WTC11 (cell line): Measurements from ENCODE around the gene MAPK14. TPM values are rescaled to one million over a fixed set of nuclear protein-coding genes. Genes with fewer than 3 reads are reported as not detected.

Experiments used
- CREM ChIP-seq: sonication (generic); formaldehyde crosslinking; IDR thresholded peaks from 2 replicates; pipeline ENCODE4 v1.8.1; 2022; ENCODE audit warnings: mild to moderate bottlenecking, missing genetic modification reagents, moderate library complexity
- ELF4 ChIP-seq: sonication (generic); formaldehyde crosslinking; IDR thresholded peaks from 2 replicates; pipeline ENCODE4 v1.8.1; 2022; ENCODE audit warnings: low read depth, mild to moderate bottlenecking, moderate library complexity, missing genetic modification reagents
- EMX1 ChIP-seq: fragments of 250-450 bp; sonication (Bioruptor Pico); IDR thresholded peaks from 2 replicates; pipeline ENCODE4 v1.8.0; 2021; ENCODE audit warnings: mild to moderate bottlenecking
- FOXP1 ChIP-seq: sonication (generic); formaldehyde crosslinking; IDR thresholded peaks from 2 replicates; pipeline ENCODE4 v1.8.0; 2022; ENCODE audit warnings: missing genetic modification reagents, mild to moderate bottlenecking, moderate library complexity, borderline replicate concordance
- KAT7 ChIP-seq: sonication (generic); formaldehyde crosslinking; IDR thresholded peaks from 2 replicates; pipeline ENCODE4 v1.8.1; 2023; ENCODE audit warnings: missing genetic modification reagents, mild to moderate bottlenecking, borderline replicate concordance
- NR1H2 ChIP-seq: sonication (generic); formaldehyde crosslinking; IDR thresholded peaks from 2 replicates; pipeline ENCODE4 v1.9.0; 2021; ENCODE audit warnings: mild to moderate bottlenecking, moderate library complexity, missing genetic modification reagents
- ZNF121 ChIP-seq: sonication (generic); formaldehyde crosslinking; IDR thresholded peaks from 2 replicates; pipeline ENCODE4 v1.8.0; 2023; ENCODE audit warnings: missing genetic modification reagents
- total RNA-seq: library from RNA; stranded (reverse); gene quantifications from 3 replicates; pipeline ENCODE4 v1.2.3, GENCODE V29; 2021
- TF ChIP-seq, protein P1 (sequence below): sonication (generic); formaldehyde crosslinking; IDR thresholded peaks from 2 replicates; pipeline ENCODE4 v1.8.0; 2022; ENCODE audit warnings: missing genetic modification reagents
- TF ChIP-seq, protein P2 (sequence below): fragments of 250-450 bp; sonication (Bioruptor Pico); IDR thresholded peaks from 2 replicates; pipeline ENCODE4 v1.9.0; 2021; ENCODE audit warnings: mild to moderate bottlenecking
- TF ChIP-seq, protein P3 (sequence below): sonication (generic); formaldehyde crosslinking; IDR thresholded peaks from 2 replicates; pipeline ENCODE4 v1.8.1; 2022; ENCODE audit warnings: mild to moderate bottlenecking, missing genetic modification reagents, moderate library complexity, borderline replicate concordance
- TF ChIP-seq, protein P4 (sequence below): sonication (generic); formaldehyde crosslinking; IDR thresholded peaks from 2 replicates; pipeline ENCODE4 v1.8.0; 2023; ENCODE audit warnings: missing genetic modification reagents, mild to moderate bottlenecking, borderline replicate concordance
- TF ChIP-seq, protein P5 (sequence below): sonication (generic); formaldehyde crosslinking; IDR thresholded peaks from 2 replicates; pipeline ENCODE4 v1.8.0; 2023; ENCODE audit warnings: mild to moderate bottlenecking, missing genetic modification reagents

The MAPK14 gene
- total RNA-seq, 1 experiment from 2014 or later: 34.0 TPM

DNA sequence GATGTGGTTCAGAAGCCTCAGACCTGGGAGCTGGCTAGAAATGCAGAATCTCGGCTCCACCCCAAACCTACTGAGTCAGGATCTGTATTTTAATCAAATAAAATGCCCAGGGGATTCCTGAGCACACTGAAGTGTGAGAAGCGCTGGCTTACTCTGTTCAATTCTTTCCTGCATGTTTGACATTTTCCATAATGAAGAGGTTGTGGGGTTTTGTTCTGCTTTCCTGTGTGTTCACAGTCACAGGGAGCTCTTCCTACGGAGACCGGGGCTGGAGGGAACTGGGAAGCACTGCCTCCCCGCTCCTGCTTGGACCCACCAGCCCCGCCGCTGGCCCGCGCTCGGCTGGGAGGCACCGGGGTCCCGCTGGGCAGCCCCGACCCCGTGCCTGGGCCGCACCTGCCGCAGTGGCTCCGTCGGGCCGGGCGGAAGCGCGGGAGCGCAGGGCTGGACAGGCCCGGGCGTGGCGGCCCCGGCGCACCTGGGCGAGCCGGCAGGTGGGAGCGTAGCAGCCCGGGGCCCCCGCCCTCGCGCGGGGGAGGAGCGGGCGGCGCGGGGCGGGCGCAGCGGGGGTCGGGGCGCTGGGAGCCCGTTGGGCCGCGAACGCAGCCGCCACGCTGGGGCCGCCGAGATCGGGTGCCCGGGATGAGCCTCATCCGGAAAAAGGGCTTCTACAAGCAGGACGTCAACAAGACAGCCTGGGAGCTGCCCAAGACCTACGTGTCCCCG, 102.5 kb downstream of the MAPK14 start, which contains the start of gene MAPK13 (continued):
- TF ChIP-seq, protein P1, sequence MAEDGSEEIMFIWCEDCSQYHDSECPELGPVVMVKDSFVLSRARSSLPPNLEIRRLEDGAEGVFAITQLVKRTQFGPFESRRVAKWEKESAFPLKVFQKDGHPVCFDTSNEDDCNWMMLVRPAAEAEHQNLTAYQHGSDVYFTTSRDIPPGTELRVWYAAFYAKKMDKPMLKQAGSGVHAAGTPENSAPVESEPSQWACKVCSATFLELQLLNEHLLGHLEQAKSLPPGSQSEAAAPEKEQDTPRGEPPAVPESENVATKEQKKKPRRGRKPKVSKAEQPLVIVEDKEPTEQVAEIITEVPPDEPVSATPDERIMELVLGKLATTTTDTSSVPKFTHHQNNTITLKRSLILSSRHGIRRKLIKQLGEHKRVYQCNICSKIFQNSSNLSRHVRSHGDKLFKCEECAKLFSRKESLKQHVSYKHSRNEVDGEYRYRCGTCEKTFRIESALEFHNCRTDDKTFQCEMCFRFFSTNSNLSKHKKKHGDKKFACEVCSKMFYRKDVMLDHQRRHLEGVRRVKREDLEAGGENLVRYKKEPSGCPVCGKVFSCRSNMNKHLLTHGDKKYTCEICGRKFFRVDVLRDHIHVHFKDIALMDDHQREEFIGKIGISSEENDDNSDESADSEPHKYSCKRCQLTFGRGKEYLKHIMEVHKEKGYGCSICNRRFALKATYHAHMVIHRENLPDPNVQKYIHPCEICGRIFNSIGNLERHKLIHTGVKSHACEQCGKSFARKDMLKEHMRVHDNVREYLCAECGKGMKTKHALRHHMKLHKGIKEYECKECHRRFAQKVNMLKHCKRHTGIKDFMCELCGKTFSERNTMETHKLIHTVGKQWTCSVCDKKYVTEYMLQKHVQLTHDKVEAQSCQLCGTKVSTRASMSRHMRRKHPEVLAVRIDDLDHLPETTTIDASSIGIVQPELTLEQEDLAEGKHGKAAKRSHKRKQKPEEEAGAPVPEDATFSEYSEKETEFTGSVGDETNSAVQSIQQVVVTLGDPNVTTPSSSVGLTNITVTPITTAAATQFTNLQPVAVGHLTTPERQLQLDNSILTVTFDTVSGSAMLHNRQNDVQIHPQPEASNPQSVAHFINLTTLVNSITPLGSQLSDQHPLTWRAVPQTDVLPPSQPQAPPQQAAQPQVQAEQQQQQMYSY (CRISPR knock-in tag): no peak
- TF ChIP-seq, protein P2, sequence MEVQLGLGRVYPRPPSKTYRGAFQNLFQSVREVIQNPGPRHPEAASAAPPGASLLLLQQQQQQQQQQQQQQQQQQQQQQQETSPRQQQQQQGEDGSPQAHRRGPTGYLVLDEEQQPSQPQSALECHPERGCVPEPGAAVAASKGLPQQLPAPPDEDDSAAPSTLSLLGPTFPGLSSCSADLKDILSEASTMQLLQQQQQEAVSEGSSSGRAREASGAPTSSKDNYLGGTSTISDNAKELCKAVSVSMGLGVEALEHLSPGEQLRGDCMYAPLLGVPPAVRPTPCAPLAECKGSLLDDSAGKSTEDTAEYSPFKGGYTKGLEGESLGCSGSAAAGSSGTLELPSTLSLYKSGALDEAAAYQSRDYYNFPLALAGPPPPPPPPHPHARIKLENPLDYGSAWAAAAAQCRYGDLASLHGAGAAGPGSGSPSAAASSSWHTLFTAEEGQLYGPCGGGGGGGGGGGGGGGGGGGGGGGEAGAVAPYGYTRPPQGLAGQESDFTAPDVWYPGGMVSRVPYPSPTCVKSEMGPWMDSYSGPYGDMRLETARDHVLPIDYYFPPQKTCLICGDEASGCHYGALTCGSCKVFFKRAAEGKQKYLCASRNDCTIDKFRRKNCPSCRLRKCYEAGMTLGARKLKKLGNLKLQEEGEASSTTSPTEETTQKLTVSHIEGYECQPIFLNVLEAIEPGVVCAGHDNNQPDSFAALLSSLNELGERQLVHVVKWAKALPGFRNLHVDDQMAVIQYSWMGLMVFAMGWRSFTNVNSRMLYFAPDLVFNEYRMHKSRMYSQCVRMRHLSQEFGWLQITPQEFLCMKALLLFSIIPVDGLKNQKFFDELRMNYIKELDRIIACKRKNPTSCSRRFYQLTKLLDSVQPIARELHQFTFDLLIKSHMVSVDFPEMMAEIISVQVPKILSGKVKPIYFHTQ: no peak
- TF ChIP-seq ZNF121 (CRISPR knock-in tag) (peak; percentile 95), NR1H2 (no peak), FOXP1 (CRISPR knock-in tag) (0 out of 2 replicates have a peak, but pooled peaks have one; percentile 31), EMX1 (CRISPR knock-in tag) (no peak), KAT7 (CRISPR knock-in tag) (0 out of 2 replicates have a peak, but pooled peaks have one; percentile 67), CREM (CRISPR knock-in tag) (no peak; the same call in 1 of the 2 replicates), ELF4 (CRISPR knock-in tag) (no peak)
- TF ChIP-seq, protein P3, sequence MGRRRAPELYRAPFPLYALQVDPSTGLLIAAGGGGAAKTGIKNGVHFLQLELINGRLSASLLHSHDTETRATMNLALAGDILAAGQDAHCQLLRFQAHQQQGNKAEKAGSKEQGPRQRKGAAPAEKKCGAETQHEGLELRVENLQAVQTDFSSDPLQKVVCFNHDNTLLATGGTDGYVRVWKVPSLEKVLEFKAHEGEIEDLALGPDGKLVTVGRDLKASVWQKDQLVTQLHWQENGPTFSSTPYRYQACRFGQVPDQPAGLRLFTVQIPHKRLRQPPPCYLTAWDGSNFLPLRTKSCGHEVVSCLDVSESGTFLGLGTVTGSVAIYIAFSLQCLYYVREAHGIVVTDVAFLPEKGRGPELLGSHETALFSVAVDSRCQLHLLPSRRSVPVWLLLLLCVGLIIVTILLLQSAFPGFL: no peak
- TF ChIP-seq, protein P4, sequence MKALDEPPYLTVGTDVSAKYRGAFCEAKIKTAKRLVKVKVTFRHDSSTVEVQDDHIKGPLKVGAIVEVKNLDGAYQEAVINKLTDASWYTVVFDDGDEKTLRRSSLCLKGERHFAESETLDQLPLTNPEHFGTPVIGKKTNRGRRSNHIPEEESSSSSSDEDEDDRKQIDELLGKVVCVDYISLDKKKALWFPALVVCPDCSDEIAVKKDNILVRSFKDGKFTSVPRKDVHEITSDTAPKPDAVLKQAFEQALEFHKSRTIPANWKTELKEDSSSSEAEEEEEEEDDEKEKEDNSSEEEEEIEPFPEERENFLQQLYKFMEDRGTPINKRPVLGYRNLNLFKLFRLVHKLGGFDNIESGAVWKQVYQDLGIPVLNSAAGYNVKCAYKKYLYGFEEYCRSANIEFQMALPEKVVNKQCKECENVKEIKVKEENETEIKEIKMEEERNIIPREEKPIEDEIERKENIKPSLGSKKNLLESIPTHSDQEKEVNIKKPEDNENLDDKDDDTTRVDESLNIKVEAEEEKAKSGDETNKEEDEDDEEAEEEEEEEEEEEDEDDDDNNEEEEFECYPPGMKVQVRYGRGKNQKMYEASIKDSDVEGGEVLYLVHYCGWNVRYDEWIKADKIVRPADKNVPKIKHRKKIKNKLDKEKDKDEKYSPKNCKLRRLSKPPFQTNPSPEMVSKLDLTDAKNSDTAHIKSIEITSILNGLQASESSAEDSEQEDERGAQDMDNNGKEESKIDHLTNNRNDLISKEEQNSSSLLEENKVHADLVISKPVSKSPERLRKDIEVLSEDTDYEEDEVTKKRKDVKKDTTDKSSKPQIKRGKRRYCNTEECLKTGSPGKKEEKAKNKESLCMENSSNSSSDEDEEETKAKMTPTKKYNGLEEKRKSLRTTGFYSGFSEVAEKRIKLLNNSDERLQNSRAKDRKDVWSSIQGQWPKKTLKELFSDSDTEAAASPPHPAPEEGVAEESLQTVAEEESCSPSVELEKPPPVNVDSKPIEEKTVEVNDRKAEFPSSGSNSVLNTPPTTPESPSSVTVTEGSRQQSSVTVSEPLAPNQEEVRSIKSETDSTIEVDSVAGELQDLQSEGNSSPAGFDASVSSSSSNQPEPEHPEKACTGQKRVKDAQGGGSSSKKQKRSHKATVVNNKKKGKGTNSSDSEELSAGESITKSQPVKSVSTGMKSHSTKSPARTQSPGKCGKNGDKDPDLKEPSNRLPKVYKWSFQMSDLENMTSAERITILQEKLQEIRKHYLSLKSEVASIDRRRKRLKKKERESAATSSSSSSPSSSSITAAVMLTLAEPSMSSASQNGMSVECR (CRISPR knock-in tag): no peak
- TF ChIP-seq, protein P5, sequence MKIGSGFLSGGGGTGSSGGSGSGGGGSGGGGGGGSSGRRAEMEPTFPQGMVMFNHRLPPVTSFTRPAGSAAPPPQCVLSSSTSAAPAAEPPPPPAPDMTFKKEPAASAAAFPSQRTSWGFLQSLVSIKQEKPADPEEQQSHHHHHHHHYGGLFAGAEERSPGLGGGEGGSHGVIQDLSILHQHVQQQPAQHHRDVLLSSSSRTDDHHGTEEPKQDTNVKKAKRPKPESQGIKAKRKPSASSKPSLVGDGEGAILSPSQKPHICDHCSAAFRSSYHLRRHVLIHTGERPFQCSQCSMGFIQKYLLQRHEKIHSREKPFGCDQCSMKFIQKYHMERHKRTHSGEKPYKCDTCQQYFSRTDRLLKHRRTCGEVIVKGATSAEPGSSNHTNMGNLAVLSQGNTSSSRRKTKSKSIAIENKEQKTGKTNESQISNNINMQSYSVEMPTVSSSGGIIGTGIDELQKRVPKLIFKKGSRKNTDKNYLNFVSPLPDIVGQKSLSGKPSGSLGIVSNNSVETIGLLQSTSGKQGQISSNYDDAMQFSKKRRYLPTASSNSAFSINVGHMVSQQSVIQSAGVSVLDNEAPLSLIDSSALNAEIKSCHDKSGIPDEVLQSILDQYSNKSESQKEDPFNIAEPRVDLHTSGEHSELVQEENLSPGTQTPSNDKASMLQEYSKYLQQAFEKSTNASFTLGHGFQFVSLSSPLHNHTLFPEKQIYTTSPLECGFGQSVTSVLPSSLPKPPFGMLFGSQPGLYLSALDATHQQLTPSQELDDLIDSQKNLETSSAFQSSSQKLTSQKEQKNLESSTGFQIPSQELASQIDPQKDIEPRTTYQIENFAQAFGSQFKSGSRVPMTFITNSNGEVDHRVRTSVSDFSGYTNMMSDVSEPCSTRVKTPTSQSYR (CRISPR knock-in tag): no peak
- TF ChIP-seq, all 79 proteins: peak for 6
